ENCODE results near the gene SNRNP48. TPM values are rescaled to one million over a fixed set of nuclear protein-coding genes. Genes with fewer than 3 reads are reported as not detected.

The SNRNP48 gene
- total and polyA plus RNA-seq, 2 donors (not counting 3 experiments of a cell fraction or from before 2014, with no cell fraction given): 4.2 to 13.2 TPM

DNA sequence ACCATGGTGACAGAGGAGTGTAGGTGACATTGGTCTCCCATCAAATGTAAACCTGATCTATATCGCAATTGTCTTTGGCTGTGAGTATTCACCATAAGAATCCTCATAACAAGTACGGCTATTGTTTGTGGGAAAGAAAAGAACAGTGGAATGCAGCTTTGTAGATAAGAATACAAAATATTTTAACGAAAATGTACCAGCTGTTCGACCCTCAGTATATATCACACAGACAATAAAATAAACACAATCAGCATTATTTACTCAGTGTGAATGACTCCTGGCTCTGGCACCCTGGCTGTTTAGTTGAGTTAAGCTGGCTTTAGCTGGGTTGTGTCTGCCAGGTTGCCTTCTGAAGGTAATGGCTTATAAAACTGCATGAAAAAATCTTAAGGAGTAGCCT lies 43.4 kb downstream of the SNRNP48 start:
- Histone ChIP-seq H3K36me3 (ENCODE audit: control insufficient read depth in 2 of 2, extremely low read depth in 1 of 2, insufficient read depth in 2 of 2, low read length in 2 of 2) (no peaks in the 10 kb centered on the region), H3K4me1 (ENCODE audit: control insufficient read depth, extremely low read depth, insufficient read depth, low read length) (no peaks in the 10 kb centered on the region), H2AFZ (ENCODE audit: low read depth, low read length) (no peak overlapping the region), H3K9me3 (replicated peaks; ENCODE audit: control insufficient read depth, insufficient read depth, low read length) (no peaks in the 10 kb centered on the region), H3K9ac (replicated peaks; ENCODE audit: extremely low read depth, insufficient read depth, low read length) (no peak overlapping the region), H3K4me2 (ENCODE audit: insufficient read depth, low read length) (no peak overlapping the region), H3K27ac (ENCODE audit: insufficient read depth, low read depth, low read length) (no peak overlapping the region), H3K9me1 (replicated peaks; ENCODE audit: control insufficient read depth, extremely low read depth, insufficient read depth, low read length) (no peaks in the 10 kb centered on the region), H3K27me3 (ENCODE audit: control insufficient read depth in 2 of 2, insufficient read depth in 2 of 2, low read length in 2 of 2) (peaks cover 2 to 11% of the 10 kb centered on the region in 2 experiments), H3K79me2 (ENCODE audit: control insufficient read depth, insufficient read depth, low read length) (no peaks in the 10 kb centered on the region), H3K4me3 (replicated peaks in 1 of 3; ENCODE audit: insufficient read depth in 1 of 3, low read depth in 1 of 3, low read length in 3 of 3) (no peak overlapping the region), H4K20me1 (replicated peaks; ENCODE audit: control insufficient read depth, extremely low read depth, insufficient read depth, low read length) (no peaks in the 10 kb centered on the region)
- no TSS peak for BruUV-seq (replicated peaks)
- ChIA-PET POLR2A (no interaction called here), CTCF (no interaction called here)
- FAIRE-seq (no peak), DNase-seq (ENCODE audit: low read depth, low spot score) (no peak)
- TF ChIP-seq, protein P1, sequence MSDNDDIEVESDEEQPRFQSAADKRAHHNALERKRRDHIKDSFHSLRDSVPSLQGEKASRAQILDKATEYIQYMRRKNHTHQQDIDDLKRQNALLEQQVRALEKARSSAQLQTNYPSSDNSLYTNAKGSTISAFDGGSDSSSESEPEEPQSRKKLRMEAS (IDR thresholded peaks at IDR 0.05; ENCODE audit: insufficient read depth, insufficient read length): no peak
- TF ChIP-seq FOS (IDR thresholded peaks at IDR 0.05; ENCODE audit: borderline replicate concordance, insufficient read depth, low read length): no peak
- TF ChIP-seq MYC (IDR thresholded peaks at IDR 0.05; ENCODE audit: low read depth, low read length): no peak
- no peak for TF ChIP-seq POLR2AphosphoS5 (IDR thresholded peaks at IDR 0.05; ENCODE audit: insufficient read depth, low read depth, low read length)
- no peak for TF ChIP-seq GATA2 (IDR thresholded peaks at IDR 0.05; ENCODE audit: insufficient read depth, insufficient read length, low read depth, low read length)
- no peak for TF ChIP-seq POLR2A (IDR thresholded peaks at IDR 0.05; ENCODE audit: low read depth, low read length)
- TF ChIP-seq, protein P2, sequence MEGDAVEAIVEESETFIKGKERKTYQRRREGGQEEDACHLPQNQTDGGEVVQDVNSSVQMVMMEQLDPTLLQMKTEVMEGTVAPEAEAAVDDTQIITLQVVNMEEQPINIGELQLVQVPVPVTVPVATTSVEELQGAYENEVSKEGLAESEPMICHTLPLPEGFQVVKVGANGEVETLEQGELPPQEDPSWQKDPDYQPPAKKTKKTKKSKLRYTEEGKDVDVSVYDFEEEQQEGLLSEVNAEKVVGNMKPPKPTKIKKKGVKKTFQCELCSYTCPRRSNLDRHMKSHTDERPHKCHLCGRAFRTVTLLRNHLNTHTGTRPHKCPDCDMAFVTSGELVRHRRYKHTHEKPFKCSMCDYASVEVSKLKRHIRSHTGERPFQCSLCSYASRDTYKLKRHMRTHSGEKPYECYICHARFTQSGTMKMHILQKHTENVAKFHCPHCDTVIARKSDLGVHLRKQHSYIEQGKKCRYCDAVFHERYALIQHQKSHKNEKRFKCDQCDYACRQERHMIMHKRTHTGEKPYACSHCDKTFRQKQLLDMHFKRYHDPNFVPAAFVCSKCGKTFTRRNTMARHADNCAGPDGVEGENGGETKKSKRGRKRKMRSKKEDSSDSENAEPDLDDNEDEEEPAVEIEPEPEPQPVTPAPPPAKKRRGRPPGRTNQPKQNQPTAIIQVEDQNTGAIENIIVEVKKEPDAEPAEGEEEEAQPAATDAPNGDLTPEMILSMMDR (IDR thresholded peaks at IDR 0.05; ENCODE audit: extremely low read depth in 1 of 2, insufficient read depth in 1 of 2, low read depth in 1 of 2, low read length in 2 of 2): no peak
- no peak for TF ChIP-seq JUN (IDR thresholded peaks at IDR 0.05; ENCODE audit: borderline replicate concordance, insufficient read depth, insufficient read length, low read depth)
- TF ChIP-seq EZH2 (IDR thresholded peaks at IDR 0.05; ENCODE audit: borderline replicate concordance, low read depth, low read length, severe bottlenecking): no peak
- dilution Hi-C loops (cut with MboI; ENCODE audit: extremely low pct_ligation_motif_present, low sequenced_read_pairs): no loop called here
- intact Hi-C loops (cut with micrococcal nuclease): no loop called here

Measured in endothelial cell of umbilical vein (primary cell).